GM18499 (cell line): ENCODE data around the gene ACVR2B.

Source experiments
- ATAC-seq: cut with Tn5 transposase; IDR thresholded peaks from one replicate; pipeline ENCODE4 v1.9.1; 2021; ENCODE audit warnings: moderate number of reproducible peaks; ENCODE audit not compliant: insufficient read depth, unreplicated experiment

The ACVR2B gene

GRCh38 chr3:38457111-38458003, 3.7 kb downstream of the ACVR2B start:
- no peak for ATAC-seq

DNA sequence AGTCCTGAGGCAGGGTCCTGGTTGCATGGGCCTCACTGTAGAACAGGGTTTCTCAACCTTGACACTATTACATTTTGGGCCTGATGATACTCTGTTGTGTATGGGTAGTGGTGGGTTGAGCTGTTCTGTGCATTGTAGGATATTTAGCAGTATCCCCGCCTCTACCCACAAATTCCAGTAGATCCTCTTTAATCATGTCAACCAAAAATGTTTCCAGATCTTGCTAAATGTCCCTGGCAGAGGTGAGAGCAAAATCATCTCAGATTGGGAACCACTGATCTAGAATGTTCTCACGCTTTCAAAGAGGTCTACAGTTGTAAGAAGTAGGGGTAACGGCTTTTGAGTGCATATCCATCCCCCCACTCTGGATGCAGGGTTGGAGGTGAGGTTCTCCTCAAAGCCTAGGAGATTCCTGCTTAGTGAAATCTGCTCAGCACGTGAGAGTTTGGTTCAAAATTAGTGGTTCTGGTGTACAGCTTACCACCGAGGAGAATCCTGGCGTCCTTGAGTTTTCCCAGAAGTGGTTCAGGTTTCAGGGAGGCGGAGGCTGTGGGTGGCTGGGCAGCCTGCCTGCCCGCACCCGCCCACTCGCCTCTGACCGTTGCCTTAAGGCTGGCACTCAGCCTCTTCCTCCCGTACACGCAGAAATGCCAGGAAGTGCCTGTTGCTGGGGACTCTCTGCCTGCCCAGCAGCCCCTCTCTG, 5.3 kb downstream of the ACVR2B start:
- no peak for ATAC-seq

DNA sequence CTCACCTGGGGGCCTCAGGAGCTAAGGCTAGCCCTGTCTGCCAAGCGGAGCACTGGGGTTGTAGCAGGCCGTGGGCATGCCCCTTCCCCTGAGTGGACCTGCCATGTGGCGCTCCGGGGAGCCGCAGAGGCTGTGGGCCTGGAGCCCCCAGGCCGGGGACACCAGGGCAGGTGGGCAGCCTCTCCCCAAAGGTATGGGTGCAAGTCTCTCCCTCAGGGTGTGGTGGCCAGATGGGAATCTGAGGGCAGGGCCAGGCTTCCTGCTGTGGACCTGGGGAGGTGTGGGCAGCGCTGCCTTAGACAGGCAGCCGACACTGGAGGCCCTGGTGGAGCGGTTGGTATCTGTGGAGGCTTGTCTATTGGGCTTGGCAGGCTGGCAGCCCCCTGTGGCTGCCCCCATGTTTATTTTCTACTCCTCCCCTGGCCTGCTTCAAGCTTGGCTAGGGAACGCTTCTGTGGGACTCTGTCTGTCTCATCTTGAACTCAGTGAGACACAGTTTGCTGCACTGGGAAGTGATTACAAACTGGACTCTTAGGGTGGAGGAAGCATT, 5.9 kb downstream of the ACVR2B start:
- no peak for ATAC-seq

GRCh38 chr3:38460377-38461270, 6.9 kb downstream of the ACVR2B start:
- ATAC-seq: no peak

DNA sequence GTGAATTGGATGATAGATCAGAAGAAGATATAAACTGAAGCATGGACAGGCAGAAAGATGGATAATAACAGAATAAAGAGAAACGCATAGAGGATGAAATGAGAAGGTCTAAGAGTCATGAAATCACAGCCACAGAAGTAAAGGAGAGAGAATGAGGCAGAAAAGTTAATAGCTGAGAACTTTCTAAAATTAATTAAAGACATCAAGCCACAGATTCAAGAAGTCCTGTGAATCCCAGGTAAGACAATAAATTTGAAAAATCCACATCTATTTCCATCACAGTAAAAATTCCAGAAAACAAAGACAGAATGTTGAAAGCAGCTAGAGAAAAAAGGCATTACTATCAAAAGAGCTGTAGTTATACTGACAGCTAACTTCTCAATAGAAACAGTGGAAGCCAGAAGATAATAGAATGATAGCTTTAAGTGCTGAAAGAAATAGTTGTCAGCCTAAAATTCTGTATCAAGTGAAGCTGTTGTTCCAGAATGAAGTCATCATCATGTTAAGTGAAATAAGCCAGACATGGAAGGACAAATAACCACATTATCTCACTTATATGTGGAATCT, 12.0 kb downstream of the ACVR2B start:
- ATAC-seq: no peak

DNA sequence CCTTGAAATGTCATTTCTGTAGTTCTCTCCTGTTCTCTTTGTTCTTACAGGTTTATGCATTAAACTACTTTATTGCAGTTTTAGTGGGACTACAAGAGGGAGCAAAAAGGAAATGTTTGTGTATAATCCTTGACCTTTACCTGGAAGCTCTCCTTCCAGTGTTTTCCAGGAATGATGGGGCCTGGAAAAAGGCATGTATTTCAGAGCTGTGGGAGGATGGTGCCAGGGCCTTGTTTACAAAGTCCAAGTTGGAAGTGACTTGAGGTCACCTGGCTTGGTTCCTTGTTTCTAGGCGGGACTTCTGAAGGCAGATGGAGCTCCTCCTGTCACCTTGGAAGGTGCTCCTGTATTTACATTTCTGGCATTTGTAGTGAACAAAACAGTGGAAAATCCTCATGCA, 15.1 kb downstream of the ACVR2B start:
- no peak for ATAC-seq

- ATAC-seq: no peak
Measured at GRCh38 chr3:38469852-38470251, 16.2 kb downstream of the ACVR2B start.

DNA sequence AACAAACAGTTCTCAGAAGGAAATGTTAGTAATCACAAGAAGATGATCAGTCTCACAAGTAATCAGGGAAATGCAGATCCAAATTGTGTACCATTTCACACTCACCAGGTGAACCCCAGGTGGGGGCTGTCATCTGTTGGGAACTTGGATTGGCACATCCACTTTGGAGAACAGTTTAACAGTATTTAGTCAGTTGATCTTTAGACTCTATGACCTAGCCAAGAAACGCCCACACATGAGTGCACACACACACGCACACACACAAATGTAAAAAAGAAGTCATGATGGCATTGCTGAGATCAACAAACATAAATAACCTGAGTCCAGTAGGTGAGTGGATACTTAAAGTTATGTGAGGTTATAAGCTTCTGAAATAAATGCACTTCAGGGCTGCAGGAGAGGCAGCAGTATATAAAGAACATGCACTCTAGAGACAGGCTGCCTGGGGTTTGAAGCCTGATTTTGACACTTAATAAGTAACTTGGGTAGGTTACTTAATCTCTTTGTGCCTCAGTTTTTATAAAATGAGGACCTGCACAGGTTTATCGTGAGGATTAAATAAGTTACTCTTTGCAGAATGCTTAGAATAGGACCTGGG, 17.7 kb downstream of the ACVR2B start:
- ATAC-seq: no peak

- no peak for ATAC-seq
Measured at GRCh38 chr3:38472342-38472741, 18.7 kb downstream of the ACVR2B start.

- ATAC-seq: no peak
Measured at GRCh38 chr3:38473229-38473628, 19.5 kb downstream of the ACVR2B start.

DNA sequence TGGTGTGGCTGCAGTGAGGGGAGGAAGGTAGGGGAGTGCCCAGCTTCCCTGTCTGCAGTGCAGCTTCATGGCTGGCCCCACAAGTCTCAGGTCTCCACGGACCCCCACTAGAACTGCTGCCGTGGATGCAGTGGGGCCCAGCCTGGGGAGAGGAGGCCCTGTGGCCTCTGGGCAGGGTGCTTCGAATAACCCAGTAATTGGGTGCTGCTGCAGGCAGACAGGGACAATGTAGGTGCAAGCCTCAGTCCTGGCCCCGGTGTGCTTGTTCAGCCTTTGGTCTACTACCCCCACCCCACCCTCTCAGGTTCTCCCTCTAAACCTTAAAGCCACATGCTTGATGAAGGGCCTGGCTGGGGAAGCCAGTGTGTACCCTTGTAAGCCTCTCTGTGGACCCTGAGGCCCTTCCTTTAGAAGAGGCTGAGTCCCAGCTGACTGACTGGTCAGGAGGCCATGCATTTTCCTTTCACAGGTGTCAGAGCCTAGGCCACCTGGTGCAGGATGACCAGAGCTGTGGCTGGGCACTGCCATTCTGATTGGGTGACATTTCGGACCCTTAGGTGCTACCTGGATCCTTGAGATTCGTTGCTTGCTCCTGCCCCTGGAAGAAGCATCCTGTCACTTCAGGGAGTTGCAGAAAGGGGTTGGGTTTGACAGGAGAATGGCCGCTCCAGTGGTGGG, 21.4 kb downstream of the ACVR2B start:
- ATAC-seq: no peak

- no peak for ATAC-seq
Measured at GRCh38 chr3:38475716-38476115, 22.0 kb downstream of the ACVR2B start.

DNA sequence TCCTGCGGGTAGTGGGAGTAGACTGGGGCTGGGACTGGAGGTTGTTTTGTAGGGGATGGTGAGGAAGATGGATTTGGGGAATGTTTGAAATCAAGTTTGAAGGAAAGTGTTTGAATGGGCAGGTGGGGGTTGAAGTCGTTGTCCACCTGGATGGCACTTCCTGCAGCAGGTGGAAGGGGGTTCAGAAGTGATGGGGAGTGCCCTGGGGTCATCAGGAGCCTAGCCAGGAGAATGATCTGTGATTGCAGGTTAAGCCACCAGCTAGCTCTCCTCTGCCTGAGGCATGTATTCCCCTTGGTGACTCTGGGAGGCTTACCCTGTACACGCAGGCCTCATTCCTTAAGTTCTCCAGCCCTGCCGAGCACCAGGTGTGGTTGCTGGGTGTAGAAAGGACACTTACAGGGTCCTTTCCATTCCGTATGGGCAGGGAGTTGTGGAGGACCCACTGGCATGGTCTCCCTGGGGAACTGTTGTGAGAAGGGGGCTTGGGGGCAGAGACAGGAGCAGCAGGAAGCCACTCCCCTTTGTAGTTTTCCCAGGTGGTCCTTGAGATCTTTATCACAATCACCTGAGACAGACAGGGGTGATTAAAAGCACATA, 22.6 kb downstream of the ACVR2B start:
- no peak for ATAC-seq

- ATAC-seq: no peak
Measured at GRCh38 chr3:38477057-38477820, 23.5 kb downstream of the ACVR2B start.

GRCh38 chr3:38477839-38478450, 24.3 kb downstream of the ACVR2B start:
- ATAC-seq: no peak

GRCh38 chr3:38478901-38479300, 25.2 kb downstream of the ACVR2B start:
- ATAC-seq: no peak

GRCh38 chr3:38479431-38480092, 25.9 kb downstream of the ACVR2B start:
- no peak for ATAC-seq
